ENCODE measurements around the gene RNF224. TPM values are rescaled to one million over a fixed set of nuclear protein-coding genes. Genes with fewer than 3 reads are reported as not detected.

The RNF224 gene
- total RNA-seq, 1 donor from 2014 or later: 0.35 TPM

- no peaks in the 10 kb centered on the region for H3K36me3 ChIP-seq
- intact Hi-C loops (cut with DNase I): no loop called here
- no peak overlapping the region for H3K27ac ChIP-seq
- H3K9me3 ChIP-seq: no peaks in the 10 kb centered on the region
- ATAC-seq: no peak
- H3K4me3 ChIP-seq: no peak overlapping the region
- no peak for DNase-seq
- peaks cover 9% of the 10 kb centered on the region for H3K4me1 ChIP-seq
- TF ChIP-seq CTCF (IDR thresholded peaks at IDR 0.05): no peak
- peaks cover 59% of the 10 kb centered on the region for H3K27me3 ChIP-seq
Measured at GRCh38 chr9:137232510-137232909, 5.2 kb downstream of the RNF224 start.

GRCh38 chr9:137233143-137233980 lies 6.1 kb downstream of the RNF224 start:
- no peak for DNase-seq
- peaks cover 55% of the 10 kb centered on the region for H3K27me3 ChIP-seq
- no peak overlapping the region for H3K4me3 ChIP-seq
- no peak for ATAC-seq
- no peaks in the 10 kb centered on the region for H3K9me3 ChIP-seq
- H3K36me3 ChIP-seq: no peaks in the 10 kb centered on the region
- H3K4me1 ChIP-seq: peaks cover 9% of the 10 kb centered on the region
- intact Hi-C loops (cut with DNase I): no loop called here
- TF ChIP-seq CTCF (IDR thresholded peaks at IDR 0.05): no peak
- H3K27ac ChIP-seq: no peak overlapping the region

- Histone ChIP-seq H3K36me3 (no peaks in the 10 kb centered on the region), H3K27me3 (peaks cover 47% of the 10 kb centered on the region), H3K9me3 (no peaks in the 10 kb centered on the region), H3K27ac (no peak overlapping the region), H3K4me3 (no peak overlapping the region), H3K4me1 (peaks cover 15% of the 10 kb centered on the region)
- intact Hi-C loops (cut with DNase I): no loop called here
- no peak for ATAC-seq
- no peak for TF ChIP-seq CTCF (IDR thresholded peaks at IDR 0.05)
- no peak for DNase-seq
Measured at GRCh38 chr9:137234055-137234697, 6.9 kb downstream of the RNF224 start.

GRCh38 chr9:137234758-137235423 lies 7.6 kb downstream of the RNF224 start:
- peaks cover 22% of the 10 kb centered on the region for H3K4me1 ChIP-seq
- no peak for TF ChIP-seq CTCF (IDR thresholded peaks at IDR 0.05)
- no peaks in the 10 kb centered on the region for H3K36me3 ChIP-seq
- no peaks in the 10 kb centered on the region for H3K9me3 ChIP-seq
- intact Hi-C loops (cut with DNase I): no loop called here
- ATAC-seq (no peak), DNase-seq (no peak)
- H3K4me3 ChIP-seq: no peak overlapping the region
- no peak overlapping the region for H3K27ac ChIP-seq
- H3K27me3 ChIP-seq: peaks cover 40% of the 10 kb centered on the region

- DNase-seq (no peak), ATAC-seq (no peak)
- intact Hi-C loops (cut with DNase I): no loop called here
- no peaks in the 10 kb centered on the region for H3K36me3 ChIP-seq
- H3K9me3 ChIP-seq: no peaks in the 10 kb centered on the region
- H3K4me1 ChIP-seq: peaks cover 24% of the 10 kb centered on the region
- no peak for TF ChIP-seq CTCF (IDR thresholded peaks at IDR 0.05)
- H3K4me3 ChIP-seq: no peak overlapping the region
- peaks cover 34% of the 10 kb centered on the region for H3K27me3 ChIP-seq
- no peak overlapping the region for H3K27ac ChIP-seq
Measured at GRCh38 chr9:137235424-137236237, 8.3 kb downstream of the RNF224 start.
